Measurements from ENCODE around the gene CFC1.
"Not testable (repeated sequence)": the region's sequence is repeated elsewhere in the genome, so short reads cannot be mapped to it uniquely, and the experiment has no call there.

DNA sequence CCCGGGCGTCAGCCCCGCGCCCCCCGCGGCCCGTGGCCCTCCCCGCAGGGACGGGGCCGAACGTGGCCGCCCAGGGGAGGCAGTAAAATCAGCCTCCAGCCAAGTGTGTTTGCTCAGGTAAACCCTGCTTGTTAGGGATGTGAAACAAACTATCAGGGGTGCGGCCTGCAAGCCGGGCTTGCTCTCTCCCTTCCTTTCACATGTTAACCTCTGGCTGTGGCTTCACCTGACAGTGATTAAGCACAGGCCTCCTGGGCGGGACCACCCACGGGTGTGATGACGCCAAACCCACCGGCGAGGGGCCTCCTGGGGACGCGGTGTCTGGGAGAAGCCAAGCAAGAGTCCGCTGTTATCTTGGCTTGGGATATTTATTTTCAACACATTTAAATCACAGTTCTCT, 1.4 kb downstream of the CFC1 start:
- TF ChIP-seq POLR2A (IDR thresholded peaks at IDR 0.05; ENCODE audit: low read depth, low read length); TAF1 (IDR thresholded peaks at IDR 0.05; ENCODE audit: borderline replicate concordance, low read depth, low read length); POLR2AphosphoS5 (IDR thresholded peaks at IDR 0.05; ENCODE audit: low read depth, low read length): not testable (repeated sequence)

Measured in GM12892 (cell line).